HG02970 (cell line): Measurements from ENCODE around the gene SPRR4.
"Not testable (repeated sequence)": the region's sequence is repeated elsewhere in the genome, so short reads cannot be mapped to it uniquely, and the experiment has no call there.

Experiments
- ATAC-seq: cut with Tn5 transposase; IDR thresholded peaks from one replicate; pipeline ENCODE4 v1.9.1; 2021; ENCODE audit warnings: mild to moderate bottlenecking, moderate library complexity, moderate number of reproducible peaks; ENCODE audit not compliant: unreplicated experiment, low FRiP score

The SPRR4 gene

DNA sequence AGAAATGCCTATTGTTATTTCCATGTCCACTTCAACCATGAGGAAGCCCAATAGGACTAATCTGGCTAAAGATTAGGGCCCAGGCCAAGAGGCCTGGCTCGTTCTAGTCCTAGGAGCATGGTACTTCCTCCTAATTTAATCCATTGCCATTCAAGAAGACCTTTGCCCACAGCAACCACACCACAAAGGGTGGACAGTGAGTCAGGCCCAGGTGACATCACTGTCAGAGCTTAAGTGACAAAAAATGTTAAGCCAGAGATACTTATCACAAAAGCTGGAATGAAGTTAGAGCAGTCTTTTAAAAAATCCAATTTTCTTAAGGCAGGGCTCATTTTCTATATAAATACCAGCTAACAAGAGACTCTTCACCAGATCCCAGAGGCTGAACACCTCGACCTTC lies 30.9 kb downstream of the SPRR4 start, which contains the start of gene SPRR3:
Gene SPRR3 (plus strand): TSS at position 368 of the 400 bp plus-strand sequence. CDS start 1,272 bp downstream, outside the sequence.
- ATAC-seq: no peak

DNA sequence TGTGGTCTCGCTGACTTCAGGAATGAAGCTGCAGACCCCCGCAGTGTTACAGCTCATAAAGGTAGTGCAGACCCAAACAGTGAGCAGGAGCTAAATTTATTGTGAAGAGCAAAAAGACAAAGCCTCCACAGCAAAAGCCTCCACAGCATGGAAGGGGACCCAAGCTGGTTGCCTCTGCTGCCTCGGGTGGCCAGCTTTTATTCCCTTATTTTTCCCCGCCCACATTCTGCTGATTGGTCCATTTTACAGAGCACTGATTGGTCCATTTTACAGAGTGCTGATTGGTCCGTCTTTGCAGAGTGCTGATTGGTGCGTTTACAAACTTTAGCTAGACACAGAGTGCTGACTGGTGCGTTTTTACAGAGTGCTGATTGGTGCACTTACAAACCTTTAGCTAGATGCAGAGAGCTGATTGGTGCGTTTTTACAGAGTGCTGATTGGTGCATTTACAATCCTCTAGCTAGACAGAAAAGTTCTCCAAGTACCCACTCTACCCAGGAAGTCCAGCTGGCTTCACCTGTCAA lies 40.8 kb downstream of the SPRR4 start:
- not testable (repeated sequence) for ATAC-seq

DNA sequence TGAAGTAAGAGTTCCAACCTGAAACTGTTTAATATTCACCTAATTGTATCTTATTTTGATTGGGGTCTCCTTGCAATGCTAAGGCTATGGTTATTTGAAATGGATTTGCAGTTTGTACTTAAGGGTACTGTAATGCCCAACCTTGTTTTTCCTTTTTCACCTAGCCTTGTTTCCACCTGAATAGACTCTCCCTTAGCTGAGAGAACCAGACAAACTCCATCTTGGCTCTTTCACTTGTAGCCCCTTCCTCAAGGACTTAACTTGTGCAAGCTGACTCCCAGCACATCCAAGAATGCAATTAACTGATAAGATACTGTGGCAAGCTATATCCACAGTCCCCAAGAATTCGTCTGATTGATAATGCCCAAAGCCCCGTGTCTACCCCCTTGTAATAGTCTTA lies 51.4 kb downstream of the SPRR4 start:
- ATAC-seq: not testable (repeated sequence)
